Panc1 (cell line): ENCODE measurements around the gene SLC7A14. TPM values are rescaled to one million over a fixed set of nuclear protein-coding genes. Genes with fewer than 3 reads are reported as not detected.

ENCODE experiments used
- ATAC-seq: fragments of 200-7000 bp; cut with Tn5 transposase; 2 replicates; pipeline ENCODE4 v1.9.1; 2020; ENCODE audit warnings: mild to moderate bottlenecking, moderate library complexity
- BruUV-seq: library from RNA; stranded (reverse); fragments of 400-500 nt; replicated peaks from 2 replicates; lab custom pipeline; 2021; lab: Mats Ljungman, UMichigan
- CTCF ChIA-PET: fragments of 300-600 bp; sonication (Branson Sonifier 250); formaldehyde crosslinking; loops from one replicate; lab custom pipeline; 2022; ENCODE audit warnings: antibody characterized with exemption; lab: Charles Lee
- POLR2A ChIA-PET: fragments of 300-600 bp; sonication (Branson Sonifier 250); formaldehyde crosslinking; loops from one replicate; lab custom pipeline; 2022; ENCODE audit warnings: antibody characterized with exemption; lab: Charles Lee
- DNase-seq: peaks from one replicate; pipeline ENCODE4 v3.0.0-alpha.2; 2010; ENCODE audit warnings: low read depth, low spot score
- H3K27ac ChIP-seq: 2 replicates; pipeline ENCODE4 v1.5.1; 2011; ENCODE audit warnings: mild to moderate bottlenecking, low read length, inconsistent platforms
- H3K27me3 ChIP-seq: fragments of 200-500 bp; sonication (Bioruptor generic); 2 replicates; pipeline ENCODE4 v1.6.0; 2014; ENCODE audit warnings: low read length, inconsistent platforms; ENCODE audit not compliant: control insufficient read depth, insufficient read depth
- H3K36me3 ChIP-seq: fragments of 200-500 bp; sonication (Bioruptor generic); 2 replicates; pipeline ENCODE4 v1.5.1; 2014; ENCODE audit warnings: inconsistent platforms, mild to moderate bottlenecking, low read length, moderate library complexity; ENCODE audit not compliant: control insufficient read depth, insufficient read depth
- H3K4me1 ChIP-seq: 2 replicates; pipeline ENCODE4 v1.5.1; 2011; ENCODE audit warnings: inconsistent platforms, mild to moderate bottlenecking, low read length, moderate library complexity; ENCODE audit not compliant: control insufficient read depth, insufficient read depth
- H3K4me3 ChIP-seq, 2 experiments: 2 replicates each; pipeline ENCODE4 v1.5.1; 2011 to 2012; ENCODE audit warnings: low read depth in 2 of 2, low read length in 2 of 2, mild to moderate bottlenecking in 2 of 2, inconsistent platforms in 1 of 2, moderate library complexity in 1 of 2
- H3K9me3 ChIP-seq: fragments of 200-500 bp; sonication (Bioruptor generic); 2 replicates; pipeline ENCODE4 v1.5.1; 2014; ENCODE audit warnings: low read depth, mild to moderate bottlenecking, inconsistent platforms, low read length, moderate library complexity; ENCODE audit not compliant: control insufficient read depth, insufficient read depth
- POLR2AphosphoS5 ChIP-seq: IDR thresholded peaks from 2 replicates; pipeline ENCODE4 v1.6.1; 2012; ENCODE audit warnings: mild to moderate bottlenecking, low read depth, low read length, moderate library complexity
- REST ChIP-seq, 2 experiments: IDR thresholded peaks; 2 replicates each; pipeline ENCODE4 v1.6.1; 2011 to 2012; ENCODE audit warnings: low read depth in 2 of 2, control low read depth in 1 of 2, low read length in 1 of 2, mild to moderate bottlenecking in 1 of 2, moderate library complexity in 1 of 2; ENCODE audit not compliant: insufficient read depth in 1 of 2
- SIN3A ChIP-seq: IDR thresholded peaks from 2 replicates; pipeline ENCODE4 v1.6.1; 2012; ENCODE audit warnings: low read depth, mild to moderate bottlenecking, low read length, moderate library complexity, borderline replicate concordance; ENCODE audit not compliant: insufficient read depth
- TCF7L2 ChIP-seq: IDR thresholded peaks from 2 replicates; pipeline ENCODE4 v1.6.1; 2011; ENCODE audit warnings: mild to moderate bottlenecking, low read depth, low read length, inconsistent platforms
- in situ Hi-C: cut with HindIII; loops from 2 replicates; pipeline ENCODE4 v1.10.0; 2016; ENCODE audit warnings: low sequenced_read_pairs, low pct_unique_long_range_greater_than_20kb
- intact Hi-C: fragments of 100-400 bp; cut with micrococcal nuclease; formaldehyde crosslinking; loops from one replicate; pipeline ENCODE4 v1.10.0; 2022; ENCODE audit not compliant: unreplicated experiment
- total RNA-seq: library from RNA; stranded (reverse); gene quantifications from one replicate; pipeline ENCODE4 v1.2.1, GENCODE V29; 2021; ENCODE audit not compliant: unreplicated experiment
- TF ChIP-seq, protein P1 (sequence below): fragments of 450-650 bp; IDR thresholded peaks from 2 replicates; pipeline ENCODE4 v1.5.1; 2017; ENCODE audit warnings: mild to moderate bottlenecking

SLC7A14 gene
- total RNA-seq, 1 experiment from 2014 or later: not detected

DNA sequence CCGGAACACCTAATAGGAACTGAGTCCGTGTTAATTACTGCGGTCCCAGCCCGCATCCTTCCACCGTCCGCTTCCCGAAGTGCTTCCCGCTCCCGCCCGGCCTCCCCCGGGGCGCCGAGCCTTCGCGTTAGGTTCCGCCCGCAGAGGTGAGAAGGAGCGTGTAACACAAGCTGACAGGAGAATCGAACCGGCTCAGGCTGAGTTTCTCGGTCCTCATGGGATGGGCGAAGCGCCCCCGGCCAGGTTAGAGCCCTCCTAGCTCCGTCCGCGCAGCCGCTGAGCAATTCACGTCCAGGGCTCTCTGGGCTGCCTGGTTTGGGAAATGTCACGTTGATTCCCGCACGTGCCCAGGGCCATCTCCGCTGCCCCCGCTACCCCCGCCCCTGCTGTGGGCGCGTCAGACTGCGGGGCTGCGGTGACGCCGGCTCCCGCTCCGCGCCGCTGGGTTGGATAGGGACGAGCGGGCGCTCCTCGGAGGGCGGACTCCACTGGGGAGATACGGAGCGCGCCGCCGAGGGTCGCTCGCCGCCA is 166.3 kb downstream of the SLC7A14 start:
- intact Hi-C loops: no loop called here
- no peaks in the 10 kb centered on the region for H3K36me3 ChIP-seq
- ATAC-seq (no peak), DNase-seq (no peak)
- TF ChIP-seq REST (IDR thresholded peaks at IDR 0.05; ENCODE audit: insufficient read depth in 1 of 2, low read depth in 2 of 2, low read length in 1 of 2) (no peak), TCF7L2 (no peak), POLR2AphosphoS5 (no peak), SIN3A (no peak)
- TF ChIP-seq, protein P1, sequence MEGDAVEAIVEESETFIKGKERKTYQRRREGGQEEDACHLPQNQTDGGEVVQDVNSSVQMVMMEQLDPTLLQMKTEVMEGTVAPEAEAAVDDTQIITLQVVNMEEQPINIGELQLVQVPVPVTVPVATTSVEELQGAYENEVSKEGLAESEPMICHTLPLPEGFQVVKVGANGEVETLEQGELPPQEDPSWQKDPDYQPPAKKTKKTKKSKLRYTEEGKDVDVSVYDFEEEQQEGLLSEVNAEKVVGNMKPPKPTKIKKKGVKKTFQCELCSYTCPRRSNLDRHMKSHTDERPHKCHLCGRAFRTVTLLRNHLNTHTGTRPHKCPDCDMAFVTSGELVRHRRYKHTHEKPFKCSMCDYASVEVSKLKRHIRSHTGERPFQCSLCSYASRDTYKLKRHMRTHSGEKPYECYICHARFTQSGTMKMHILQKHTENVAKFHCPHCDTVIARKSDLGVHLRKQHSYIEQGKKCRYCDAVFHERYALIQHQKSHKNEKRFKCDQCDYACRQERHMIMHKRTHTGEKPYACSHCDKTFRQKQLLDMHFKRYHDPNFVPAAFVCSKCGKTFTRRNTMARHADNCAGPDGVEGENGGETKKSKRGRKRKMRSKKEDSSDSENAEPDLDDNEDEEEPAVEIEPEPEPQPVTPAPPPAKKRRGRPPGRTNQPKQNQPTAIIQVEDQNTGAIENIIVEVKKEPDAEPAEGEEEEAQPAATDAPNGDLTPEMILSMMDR: no peak
- H3K27me3 ChIP-seq: no peaks in the 10 kb centered on the region
- H3K4me3 ChIP-seq: no peak overlapping the region; a peak in 1 of 4 replicates
- POLR2A ChIA-PET: no interaction called here
- CTCF ChIA-PET: no interaction called here
- no peaks in the 10 kb centered on the region for H3K9me3 ChIP-seq
- BruUV-seq: no TSS peak
- no peaks in the 10 kb centered on the region for H3K4me1 ChIP-seq
- no peak overlapping the region for H3K27ac ChIP-seq
- in situ Hi-C loops: no loop called here

- BruUV-seq: no TSS peak
- intact Hi-C loops (no loop called here), in situ Hi-C loops (no loop called here)
- Histone ChIP-seq H3K4me1 (no peaks in the 10 kb centered on the region), H3K27me3 (no peaks in the 10 kb centered on the region), H3K27ac (0 out of 2 replicates have a peak within 1 kb of the TSS, but pooled peaks have one; percentile 1), H3K9me3 (no peaks in the 10 kb centered on the region), H3K4me3 (peak within 1 kb of the TSS; percentile 45 to 69), H3K36me3 (no peaks in the 10 kb centered on the region)
- peak; percentile 83 for ATAC-seq
- no peak for DNase-seq
- TF ChIP-seq POLR2AphosphoS5 (no peak), SIN3A (no peak), REST (IDR thresholded peaks at IDR 0.05; ENCODE audit: insufficient read depth in 1 of 2, low read depth in 2 of 2, low read length in 1 of 2) (peak in 1 of 2 experiments; percentile 37; a peak in 1 of 4 replicates)
- ChIA-PET POLR2A (no interaction called here), CTCF (no interaction called here)
Observed at GRCh38 chr3:170418422-170419398, 167.2 kb downstream of the SLC7A14 start, which contains the start of gene CLDN11. Gene CLDN11, plus strand, starts transcription at chr3:170418868. Its CDS starts 199 bp downstream, at chr3:170419067.
